GM12875 (cell line): Measurements from ENCODE around the gene QDPR.
"Not testable (repeated sequence)": the region's sequence is repeated elsewhere in the genome, so short reads cannot be mapped to it uniquely, and the experiment has no call there.

Experiments used
- H3K4me3 ChIP-seq: one replicate; pipeline ENCODE4 v1.5.1; 2011; ENCODE audit warnings: low read depth, low read length, control low read depth
- TF ChIP-seq, protein P1 (sequence below): IDR thresholded peaks from 2 replicates; pipeline ENCODE4 v1.5.1; 2011; ENCODE audit warnings: low read depth, mild to moderate bottlenecking, control low read depth, inconsistent platforms, low read length, moderate library complexity, borderline replicate concordance; ENCODE audit not compliant: insufficient read depth

QDPR gene

GRCh38 chr4:17544831-17545234 lies 32.9 kb upstream of the QDPR start:
- no peak overlapping the region for H3K4me3 ChIP-seq
- TF ChIP-seq, protein P1, sequence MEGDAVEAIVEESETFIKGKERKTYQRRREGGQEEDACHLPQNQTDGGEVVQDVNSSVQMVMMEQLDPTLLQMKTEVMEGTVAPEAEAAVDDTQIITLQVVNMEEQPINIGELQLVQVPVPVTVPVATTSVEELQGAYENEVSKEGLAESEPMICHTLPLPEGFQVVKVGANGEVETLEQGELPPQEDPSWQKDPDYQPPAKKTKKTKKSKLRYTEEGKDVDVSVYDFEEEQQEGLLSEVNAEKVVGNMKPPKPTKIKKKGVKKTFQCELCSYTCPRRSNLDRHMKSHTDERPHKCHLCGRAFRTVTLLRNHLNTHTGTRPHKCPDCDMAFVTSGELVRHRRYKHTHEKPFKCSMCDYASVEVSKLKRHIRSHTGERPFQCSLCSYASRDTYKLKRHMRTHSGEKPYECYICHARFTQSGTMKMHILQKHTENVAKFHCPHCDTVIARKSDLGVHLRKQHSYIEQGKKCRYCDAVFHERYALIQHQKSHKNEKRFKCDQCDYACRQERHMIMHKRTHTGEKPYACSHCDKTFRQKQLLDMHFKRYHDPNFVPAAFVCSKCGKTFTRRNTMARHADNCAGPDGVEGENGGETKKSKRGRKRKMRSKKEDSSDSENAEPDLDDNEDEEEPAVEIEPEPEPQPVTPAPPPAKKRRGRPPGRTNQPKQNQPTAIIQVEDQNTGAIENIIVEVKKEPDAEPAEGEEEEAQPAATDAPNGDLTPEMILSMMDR: no peak

DNA sequence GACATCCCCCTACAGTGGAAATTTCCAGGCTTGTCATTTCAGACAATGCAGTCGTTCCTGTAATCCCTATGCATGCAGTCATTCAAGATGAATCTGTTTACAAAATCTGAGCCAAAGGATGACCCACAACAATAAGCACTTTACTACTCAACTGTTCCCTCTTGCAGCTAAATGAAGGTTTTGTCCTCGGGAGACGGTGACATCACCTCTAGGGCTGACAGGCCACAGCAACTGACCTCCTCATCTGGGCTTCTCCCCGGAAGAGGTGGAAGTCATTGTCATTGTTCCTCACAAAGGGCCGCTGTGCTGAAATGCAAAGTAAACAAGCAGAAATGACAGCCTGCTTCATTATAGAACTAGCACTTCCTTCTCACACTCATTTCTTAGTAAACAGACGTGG lies 32.3 kb upstream of the QDPR start:
- no peak overlapping the region for H3K4me3 ChIP-seq
- TF ChIP-seq, protein P1: no peak

DNA sequence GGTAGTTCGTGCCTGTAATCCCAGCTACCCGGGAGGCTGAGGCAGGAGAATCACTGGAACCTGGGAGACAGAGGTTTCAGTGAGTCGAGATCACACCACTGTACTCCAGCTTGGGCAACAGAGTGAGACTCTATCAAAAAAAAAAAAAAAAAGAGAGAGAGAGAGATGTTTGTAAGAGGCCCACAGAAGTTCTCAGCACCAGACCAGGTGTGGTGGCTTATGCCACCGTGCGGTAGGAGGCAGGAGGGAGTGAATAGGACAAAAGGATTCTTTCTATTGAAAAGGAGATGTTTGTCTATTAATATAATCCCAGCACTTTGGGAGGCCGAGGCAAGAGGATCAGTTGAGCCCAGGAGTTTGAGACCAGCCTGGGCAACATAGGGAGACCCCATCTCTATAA lies 25.2 kb upstream of the QDPR start:
- H3K4me3 ChIP-seq: not testable (repeated sequence)

GRCh38 chr4:17535906-17536305 lies 24.0 kb upstream of the QDPR start:
- H3K4me3 ChIP-seq: no peak overlapping the region
- TF ChIP-seq, protein P1: no peak

GRCh38 chr4:17535242-17535641 lies 23.4 kb upstream of the QDPR start:
- no peak overlapping the region for H3K4me3 ChIP-seq
- TF ChIP-seq, protein P1: no peak

DNA sequence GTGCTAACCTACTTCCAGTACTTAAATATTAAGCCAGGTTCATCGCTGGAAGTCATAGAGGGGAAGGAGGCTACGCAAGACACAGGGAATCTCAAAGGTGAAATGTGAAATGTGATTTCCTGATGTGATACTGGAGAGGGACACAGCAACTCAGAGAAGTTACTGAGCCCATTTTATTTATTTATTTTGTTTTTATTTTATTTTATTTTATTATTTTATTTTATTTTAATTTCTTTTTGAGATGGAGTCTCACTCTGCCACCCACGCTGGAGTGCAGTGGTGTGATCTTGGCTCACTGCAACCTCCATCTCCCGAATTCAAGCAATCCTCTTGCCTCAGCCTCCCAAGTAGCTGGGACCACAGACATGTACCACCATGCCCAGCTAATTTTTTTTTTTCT lies 22.8 kb upstream of the QDPR start:
- no peak overlapping the region for H3K4me3 ChIP-seq
- TF ChIP-seq, protein P1: no peak

DNA sequence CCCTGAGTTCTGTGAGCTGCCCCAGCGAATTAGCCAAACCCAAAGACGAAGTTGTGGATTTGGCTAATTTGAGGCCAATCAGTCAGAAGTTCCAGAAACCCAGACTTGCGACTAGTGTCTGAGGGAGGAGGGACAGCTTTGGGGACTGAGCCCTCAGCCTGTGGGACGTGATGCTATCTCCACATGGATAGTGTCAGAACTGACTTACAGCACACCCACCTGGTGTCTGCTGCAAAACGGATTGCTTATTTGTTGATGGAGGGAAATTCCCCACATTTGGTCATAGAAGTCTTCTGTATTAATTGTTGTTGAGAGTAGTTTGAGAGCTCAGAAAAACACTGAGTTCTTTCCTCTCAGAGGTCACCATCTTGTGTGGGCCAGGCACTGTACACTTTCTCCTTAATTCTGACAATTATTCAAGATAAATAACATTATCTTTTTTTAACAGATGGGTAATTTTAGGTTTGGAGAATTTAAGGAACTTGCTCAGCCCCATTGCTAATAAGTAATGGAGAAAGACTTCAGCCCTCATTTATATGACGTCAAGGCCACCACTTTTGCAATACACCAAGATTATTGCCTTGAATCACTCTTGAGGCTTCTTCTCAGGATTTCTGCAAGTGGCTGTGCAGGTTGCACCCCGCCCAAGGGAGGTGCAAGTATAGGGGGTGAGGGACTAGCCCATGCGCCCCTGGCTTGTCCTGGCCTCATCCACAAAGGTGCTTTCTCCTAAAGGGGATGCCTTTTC lies 19.8 kb upstream of the QDPR start:
- TF ChIP-seq, protein P1: no peak
- H3K4me3 ChIP-seq: no peak overlapping the region
